GM20000 (cell line): ENCODE measurements around the gene CLMN.

Experiments
- DNase-seq: peaks from one replicate; pipeline ENCODE4 v3.0.0; 2012; ENCODE audit warnings: low spot score
- CTCF ChIP-seq: IDR thresholded peaks from 2 replicates; pipeline ENCODE4 v1.5.1; 2012; ENCODE audit warnings: mild to moderate bottlenecking, control low read depth; ENCODE audit errors: extremely low read depth, missing control alignments

The CLMN gene

GRCh38 chr14:95360828-95361227, 41.1 kb upstream of the CLMN start:
- no peak for TF ChIP-seq CTCF
- no peak for DNase-seq

GRCh38 chr14:95359994-95360826, 40.5 kb upstream of the CLMN start:
- DNase-seq, result peak; percentile 51

GRCh38 chr14:95356245-95356869, 36.6 kb upstream of the CLMN start:
- no peak for TF ChIP-seq CTCF
- DNase-seq, result no peak

More at GRCh38 chr14:95359994-95360826, 40.5 kb upstream of the CLMN start:
- TF ChIP-seq CTCF, result no peak

GRCh38 chr14:95355422-95355821, 35.7 kb upstream of the CLMN start:
- no peak for TF ChIP-seq CTCF
- DNase-seq, result no peak

- TF ChIP-seq CTCF, result no peak
- no peak for DNase-seq
Measured at GRCh38 chr14:95354834-95355233, 35.1 kb upstream of the CLMN start.

- DNase-seq, result no peak
- no peak for TF ChIP-seq CTCF
Measured at GRCh38 chr14:95353664-95354063, 34.0 kb upstream of the CLMN start.

GRCh38 chr14:95353007-95353406, 33.3 kb upstream of the CLMN start:
- no peak for DNase-seq
- TF ChIP-seq CTCF, result no peak
